Measurements from ENCODE around the gene IRGC. TPM values are rescaled to one million over a fixed set of nuclear protein-coding genes. Genes with fewer than 3 reads are reported as not detected.
"Not testable (repeated sequence)": the region's sequence is repeated elsewhere in the genome, so short reads cannot be mapped to it uniquely, and the experiment has no call there.

Gene IRGC
- total RNA-seq, 2 experiments from 2014 or later, result not detected

- ChIA-PET POLR2A (interaction anchor here (4.2 to 8.2 kb wide), 3 partner anchors 14 to 313 kb away, joined by 15 to 259 read pairs (median 149); partner anchors contain the start of gene KCNN4), CTCF (interaction anchor here (1.4 to 8.5 kb wide), 5 partner anchors 14 to 84 kb away, joined by 3 to 111 read pairs (median 10); partner anchors contain the start of gene KCNN4)
- peak overlapping the region; percentile 16 for H3K4me3 Mint-ChIP-seq
- H3K27ac Mint-ChIP-seq, result peak overlapping the region; percentile 99
- peaks cover 73% of the 10 kb centered on the region for H3K36me3 Mint-ChIP-seq (ENCODE audit: low read depth)
- no peaks in the 10 kb centered on the region for H3K9me3 Mint-ChIP-seq
- no peak for DNase-seq
- no peaks in the 10 kb centered on the region for H3K27me3 Mint-ChIP-seq
- H3K4me1 Mint-ChIP-seq, result peaks cover 64% of the 10 kb centered on the region
Measured at GRCh38 chr19:43752287-43752875, 36.5 kb downstream of the IRGC start.

- ChIA-PET POLR2A (interaction anchor here (0.6 to 8.2 kb wide), 19 partner anchors 8 to 1000 kb away, joined by 3 to 259 read pairs (median 5); partner anchors contain the start of genes IRGQ, KCNN4, ZNF575 and ZNF576), CTCF (interaction anchor here (0.7 to 8.5 kb wide), 10 partner anchors 9 to 315 kb away, joined by 3 to 111 read pairs (median 4); partner anchors contain the start of genes KCNN4 and PLAUR)
- Mint-ChIP-seq H3K27ac (peak overlapping the region; percentile 99), H3K9me3 (no peaks in the 10 kb centered on the region), H3K4me1 (peaks cover 63% of the 10 kb centered on the region), H3K27me3 (no peaks in the 10 kb centered on the region), H3K4me3 (peak overlapping the region; percentile 97), H3K36me3 (ENCODE audit: low read depth) (peaks cover 60% of the 10 kb centered on the region)
- DNase-seq, result no peak
Measured at GRCh38 chr19:43754253-43754502, 38.3 kb downstream of the IRGC start.

GRCh38 chr19:43754503-43755255 is 38.8 kb downstream of the IRGC start, which contains the start of gene SMG9:
TSS of gene SMG9 (minus strand) at chr19:43754962. CDS start at chr19:43750741, 4,221 bp downstream.
- Mint-ChIP-seq H3K4me3 (peak within 1 kb of the TSS; percentile 97), H3K36me3 (ENCODE audit: low read depth) (peaks cover 61% of the 10 kb centered on the region)

GRCh38 chr19:43755256-43755801 is 39.5 kb downstream of the IRGC start:
- Mint-ChIP-seq H3K4me3 (peak overlapping the region; percentile 97), H3K36me3 (ENCODE audit: low read depth) (peaks cover 54% of the 10 kb centered on the region), H3K27me3 (no peaks in the 10 kb centered on the region), H3K27ac (peak overlapping the region; percentile 99), H3K9me3 (no peaks in the 10 kb centered on the region), H3K4me1 (peaks cover 64% of the 10 kb centered on the region)
- POLR2A ChIA-PET, result interaction anchor here (0.5 to 8.2 kb wide), 21 partner anchors 9 to 999 kb away, joined by 3 to 259 read pairs (median 4); partner anchors contain the start of genes IRGQ, KCNN4, ZNF226 and ZNF45
- CTCF ChIA-PET, result interaction anchor here (0.6 to 8.5 kb wide), 9 partner anchors 10 to 316 kb away, joined by 3 to 111 read pairs (median 5); partner anchors contain the start of genes KCNN4 and PLAUR
- peak; percentile 87 for DNase-seq

More at GRCh38 chr19:43754503-43755255, 38.8 kb downstream of the IRGC start, which contains the start of gene SMG9:
- H3K27ac Mint-ChIP-seq, result peak within 1 kb of the TSS; percentile 99
- DNase-seq, result peak; percentile 98
- no peaks in the 10 kb centered on the region for H3K27me3 Mint-ChIP-seq
- H3K9me3 Mint-ChIP-seq, result no peaks in the 10 kb centered on the region
- ChIA-PET POLR2A (interaction anchor here (0.5 to 8.2 kb wide), 22 partner anchors 9 to 999 kb away, joined by 3 to 259 read pairs (median 4); partner anchors contain the start of genes IRGQ, KCNN4, ZNF226 and ZNF575), CTCF (interaction anchor here (0.7 to 8.5 kb wide), 10 partner anchors 9 to 315 kb away, joined by 3 to 111 read pairs (median 4); partner anchors contain the start of genes KCNN4 and PLAUR)
- peaks cover 67% of the 10 kb centered on the region for H3K4me1 Mint-ChIP-seq

- Mint-ChIP-seq H3K4me1 (peaks cover 60% of the 10 kb centered on the region), H3K27me3 (no peaks in the 10 kb centered on the region), H3K9me3 (no peaks in the 10 kb centered on the region), H3K36me3 (ENCODE audit: low read depth) (peaks cover 39% of the 10 kb centered on the region), H3K4me3 (no peak overlapping the region), H3K27ac (peak overlapping the region; percentile 33)
- DNase-seq, result no peak
- POLR2A ChIA-PET, result interaction anchor here (1.0 kb wide), 1 partner anchor 8 kb away, joined by 3 read pairs; no protein-coding TSS in a partner anchor
- CTCF ChIA-PET, result interaction anchor here (1.0 kb wide), 1 partner anchor 14 kb away, joined by 4 read pairs; no protein-coding TSS in a partner anchor
Measured at GRCh38 chr19:43759515-43759914, 43.6 kb downstream of the IRGC start.

- Mint-ChIP-seq H3K4me1 (peaks cover 68% of the 10 kb centered on the region), H3K9me3 (no peaks in the 10 kb centered on the region), H3K27me3 (no peaks in the 10 kb centered on the region), H3K36me3 (ENCODE audit: low read depth) (peaks cover 34% of the 10 kb centered on the region), H3K27ac (no peak overlapping the region), H3K4me3 (no peak overlapping the region)
- POLR2A ChIA-PET, result interaction anchor here (0.8 to 11.4 kb wide), 3 partner anchors 6 to 20 kb away, joined by 3 to 259 read pairs (median 15); partner anchors contain the start of genes KCNN4 and SMG9
- no peak for DNase-seq
- CTCF ChIA-PET, result interaction anchor here (1.2 kb wide), 1 partner anchor 20 kb away, joined by 3 read pairs; the partner anchor contains the start of gene KCNN4
Measured at GRCh38 chr19:43760941-43761340, 45.1 kb downstream of the IRGC start.

- peaks cover 69% of the 10 kb centered on the region for H3K4me1 Mint-ChIP-seq
- H3K4me3 Mint-ChIP-seq, result no peak overlapping the region
- CTCF ChIA-PET, result interaction anchor here (1.6 kb wide), 1 partner anchor 94 kb away, joined by 7 read pairs; no protein-coding TSS in a partner anchor
- POLR2A ChIA-PET, result interaction anchor here (1.3 to 11.4 kb wide), 4 partner anchors 8 to 18 kb away, joined by 3 to 259 read pairs (median 9); partner anchors contain the start of genes KCNN4 and SMG9
- H3K27me3 Mint-ChIP-seq, result no peaks in the 10 kb centered on the region
- DNase-seq, result no peak
- H3K27ac Mint-ChIP-seq, result peak overlapping the region; percentile 63
- no peaks in the 10 kb centered on the region for H3K9me3 Mint-ChIP-seq
- peaks cover 39% of the 10 kb centered on the region for H3K36me3 Mint-ChIP-seq (ENCODE audit: low read depth)
Measured at GRCh38 chr19:43762814-43763213, 46.9 kb downstream of the IRGC start.

GRCh38 chr19:43763473-43763939 is 47.6 kb downstream of the IRGC start:
- ChIA-PET CTCF (interaction anchor here (1.6 kb wide), 1 partner anchor 95 kb away, joined by 7 read pairs; no protein-coding TSS in a partner anchor), POLR2A (interaction anchor here (1.3 to 11.4 kb wide), 3 partner anchors 9 to 18 kb away, joined by 3 to 259 read pairs (median 15); partner anchors contain the start of genes KCNN4 and SMG9)
- no peaks in the 10 kb centered on the region for H3K27me3 Mint-ChIP-seq
- H3K27ac Mint-ChIP-seq, result peak overlapping the region; percentile 63
- no peak overlapping the region for H3K4me3 Mint-ChIP-seq
- H3K4me1 Mint-ChIP-seq, result peaks cover 67% of the 10 kb centered on the region
- peaks cover 46% of the 10 kb centered on the region for H3K36me3 Mint-ChIP-seq (ENCODE audit: low read depth)
- no peak for DNase-seq
- H3K9me3 Mint-ChIP-seq, result no peaks in the 10 kb centered on the region

GRCh38 chr19:43764684-43765083 is 48.8 kb downstream of the IRGC start:
- peak overlapping the region; percentile 56 for H3K4me3 Mint-ChIP-seq
- not testable (repeated sequence) for H3K27me3 Mint-ChIP-seq, H3K9me3 Mint-ChIP-seq, DNase-seq
- ChIA-PET POLR2A (interaction anchor here (0.8 to 11.4 kb wide), 7 partner anchors 10 to 96 kb away, joined by 3 to 259 read pairs (median 6); partner anchors contain the start of genes KCNN4 and SMG9), CTCF (interaction anchor here (0.7 to 6.7 kb wide), 9 partner anchors 10 to 170 kb away, joined by 3 to 124 read pairs (median 18); partner anchors contain the start of genes KCNN4, PLAUR and SMG9)
- H3K36me3 Mint-ChIP-seq (ENCODE audit: low read depth), result peaks cover 53% of the 10 kb centered on the region
- peaks cover 66% of the 10 kb centered on the region for H3K4me1 Mint-ChIP-seq
- peak overlapping the region; percentile 96 for H3K27ac Mint-ChIP-seq

GRCh38 chr19:43765109-43765876 is 49.4 kb downstream of the IRGC start:
- H3K9me3 Mint-ChIP-seq, result no peaks in the 10 kb centered on the region
- H3K4me1 Mint-ChIP-seq, result peaks cover 69% of the 10 kb centered on the region
- DNase-seq, result peak; percentile 91
- peak overlapping the region; percentile 96 for H3K27ac Mint-ChIP-seq
- no peaks in the 10 kb centered on the region for H3K27me3 Mint-ChIP-seq
- CTCF ChIA-PET, result interaction anchor here (0.7 to 6.7 kb wide), 15 partner anchors 10 to 1326 kb away, joined by 3 to 124 read pairs (median 4); partner anchors contain the start of genes KCNN4, PLAUR and SMG9
- POLR2A ChIA-PET, result interaction anchor here (0.8 to 11.4 kb wide), 9 partner anchors 10 to 988 kb away, joined by 3 to 259 read pairs (median 5); partner anchors contain the start of genes KCNN4 and SMG9
- H3K4me3 Mint-ChIP-seq, result peak overlapping the region; percentile 56
- H3K36me3 Mint-ChIP-seq (ENCODE audit: low read depth), result peaks cover 59% of the 10 kb centered on the region

- peaks cover 70% of the 10 kb centered on the region for H3K4me1 Mint-ChIP-seq
- peak overlapping the region; percentile 96 for H3K27ac Mint-ChIP-seq
- POLR2A ChIA-PET, result interaction anchor here (0.9 to 11.4 kb wide), 6 partner anchors 9 to 21 kb away, joined by 3 to 259 read pairs (median 6); partner anchors contain the start of genes KCNN4 and SMG9
- CTCF ChIA-PET, result interaction anchor here (0.7 to 6.7 kb wide), 14 partner anchors 12 to 327 kb away, joined by 3 to 124 read pairs (median 5); partner anchors contain the start of genes KCNN4, PLAUR and SMG9
- no peak for DNase-seq
- peak overlapping the region; percentile 56 for H3K4me3 Mint-ChIP-seq
- peaks cover 69% of the 10 kb centered on the region for H3K36me3 Mint-ChIP-seq (ENCODE audit: low read depth)
- H3K9me3 Mint-ChIP-seq, result no peaks in the 10 kb centered on the region
- H3K27me3 Mint-ChIP-seq, result no peaks in the 10 kb centered on the region
Measured at GRCh38 chr19:43766755-43767043, 50.8 kb downstream of the IRGC start.
